Middle frontal gyrus (tissue), 1 donor: ENCODE data around the gene ENGASE.

Experiments
- DNase-seq: peaks from one replicate; pipeline ENCODE4 v3.0.0-alpha.2; 2015; ENCODE audit warnings: low spot score; ENCODE audit errors: extremely low spot score

ENGASE gene

DNA sequence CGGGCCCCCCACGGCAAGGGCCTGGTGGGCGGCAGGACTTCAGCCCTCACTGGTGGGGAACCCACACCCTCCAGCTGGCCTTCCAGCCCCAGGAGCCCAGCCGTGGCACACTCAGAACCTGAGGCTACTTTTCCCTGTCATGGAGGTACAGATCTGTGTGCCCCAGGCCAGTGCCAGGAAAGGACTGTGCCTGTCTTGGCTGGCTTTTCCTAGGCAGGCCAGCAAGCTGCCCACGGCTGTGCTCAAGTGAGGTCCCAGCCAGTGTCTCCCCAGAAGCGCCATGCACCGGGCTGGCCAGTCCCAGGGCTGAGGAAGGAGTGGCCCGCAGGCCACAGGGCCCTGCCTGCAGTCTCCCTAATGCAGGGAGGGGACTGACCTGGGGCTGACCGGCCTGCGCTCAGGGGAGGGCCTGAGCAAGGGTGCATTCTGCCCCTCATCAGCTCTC is 16.6 kb downstream of the ENGASE start:
- DNase-seq = no peak

DNA sequence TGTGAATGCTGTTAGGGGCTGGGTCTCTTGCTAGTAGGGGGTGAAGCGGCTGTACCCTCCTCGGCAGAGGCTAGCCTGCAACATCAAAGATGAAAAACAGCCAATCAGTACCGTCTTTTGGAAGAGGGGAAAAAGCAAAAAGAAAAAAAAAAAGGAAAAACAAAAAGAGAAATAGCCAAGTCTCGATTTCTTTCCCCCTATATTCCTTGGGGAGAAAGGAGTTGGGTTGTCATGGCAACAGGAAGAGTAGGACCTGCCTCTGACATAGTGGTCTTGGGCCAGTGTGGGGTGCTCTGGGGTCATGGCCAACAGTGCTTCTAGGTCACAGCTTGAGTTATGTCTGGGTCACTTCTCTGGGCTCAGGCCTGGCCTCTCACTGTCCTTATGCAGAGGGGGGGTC is 17.9 kb downstream of the ENGASE start:
- DNase-seq = no peak

DNA sequence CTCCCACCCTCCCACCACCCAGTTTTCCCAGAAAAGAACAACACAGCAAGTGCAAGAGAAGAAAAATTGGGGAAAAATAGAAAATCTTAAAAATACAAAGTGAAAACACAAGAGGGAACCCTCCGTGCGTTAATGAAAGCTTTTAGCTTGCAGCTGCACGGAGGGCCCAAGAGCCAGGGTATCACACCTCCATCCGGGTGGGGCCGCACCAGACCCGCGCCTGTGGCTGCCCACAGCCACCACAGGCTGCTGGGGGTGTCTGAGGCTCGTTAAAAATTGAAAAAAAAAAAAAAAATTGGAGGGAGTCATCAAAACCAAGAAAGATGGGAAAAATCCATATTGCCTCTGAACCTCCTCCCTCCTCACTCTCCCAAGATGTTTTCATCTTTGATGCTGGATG is 18.6 kb downstream of the ENGASE start:
- DNase-seq = no peak

DNA sequence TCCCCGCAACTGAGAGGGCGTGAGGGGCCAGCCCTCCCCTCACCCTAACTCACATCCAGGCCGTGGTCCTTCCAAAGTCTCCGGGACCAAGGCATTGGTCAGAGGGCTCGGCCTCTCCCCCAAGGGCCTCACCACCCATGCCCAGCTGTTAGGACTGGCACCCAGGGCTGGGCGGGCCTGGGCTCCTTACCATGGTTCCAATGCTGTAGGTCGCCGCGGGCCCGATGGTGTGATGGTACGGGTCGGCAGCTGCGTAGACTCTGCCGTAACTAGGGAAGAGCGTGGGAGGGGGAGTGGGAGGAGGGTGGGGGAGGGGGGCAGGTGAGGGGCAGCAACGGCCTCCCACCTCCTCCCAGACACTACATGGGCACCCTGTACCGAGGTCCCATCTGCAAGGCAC is 19.6 kb downstream of the ENGASE start:
- DNase-seq = no peak

DNA sequence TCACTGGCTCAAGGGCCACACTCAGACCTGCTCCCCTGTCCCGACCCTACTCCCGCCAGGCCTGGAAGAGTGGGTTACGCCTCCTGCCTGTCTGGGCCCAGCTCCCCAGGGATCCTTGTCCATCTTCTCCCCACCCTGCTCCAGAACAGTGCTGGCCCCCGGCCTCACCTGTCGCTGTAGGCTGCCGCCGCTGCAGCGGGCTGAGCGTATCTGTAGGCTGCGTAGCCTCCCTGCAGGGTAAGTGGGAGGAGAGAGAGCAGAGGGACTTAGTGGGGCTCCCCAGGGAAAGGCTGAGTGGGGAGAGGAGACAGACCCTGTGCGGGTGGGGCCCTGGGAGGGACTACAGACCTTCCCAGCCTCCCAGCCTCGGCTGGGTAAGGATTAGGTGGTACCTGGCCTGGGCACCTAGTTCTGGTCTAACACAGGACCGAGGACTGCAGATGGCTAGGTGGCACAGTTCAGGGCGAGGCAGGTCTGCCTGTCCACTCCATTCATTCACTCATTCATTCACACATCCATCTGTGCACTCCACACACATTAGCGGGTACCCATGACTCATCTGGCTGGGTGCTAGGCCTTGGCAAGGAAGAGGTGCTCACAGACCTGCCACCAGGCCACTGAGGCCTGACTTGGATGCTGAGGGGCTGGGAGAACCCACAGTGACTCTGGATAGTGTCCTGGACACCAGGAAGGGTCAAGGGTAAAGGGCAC is 20.9 kb downstream of the ENGASE start:
- no peak for DNase-seq

DNA sequence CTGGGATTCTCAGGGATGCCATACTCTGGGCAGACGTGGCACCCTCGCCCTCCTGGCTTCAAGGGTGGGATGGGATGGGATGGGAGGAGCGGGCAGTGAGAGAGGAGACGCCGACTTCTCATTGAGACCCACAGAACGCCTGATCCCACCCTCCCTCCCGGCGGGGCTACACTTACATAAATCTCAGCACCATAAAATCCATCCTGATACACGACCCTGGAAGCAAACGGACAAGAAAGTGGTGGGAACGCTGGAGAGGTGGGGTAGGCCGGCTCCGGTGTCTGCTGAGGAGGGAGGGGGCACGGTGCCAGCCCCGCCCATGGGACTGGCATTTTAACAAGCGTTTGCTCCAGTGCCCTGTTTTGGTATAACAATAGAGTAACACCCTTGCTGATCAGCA is 21.9 kb downstream of the ENGASE start:
- DNase-seq = no peak

DNA sequence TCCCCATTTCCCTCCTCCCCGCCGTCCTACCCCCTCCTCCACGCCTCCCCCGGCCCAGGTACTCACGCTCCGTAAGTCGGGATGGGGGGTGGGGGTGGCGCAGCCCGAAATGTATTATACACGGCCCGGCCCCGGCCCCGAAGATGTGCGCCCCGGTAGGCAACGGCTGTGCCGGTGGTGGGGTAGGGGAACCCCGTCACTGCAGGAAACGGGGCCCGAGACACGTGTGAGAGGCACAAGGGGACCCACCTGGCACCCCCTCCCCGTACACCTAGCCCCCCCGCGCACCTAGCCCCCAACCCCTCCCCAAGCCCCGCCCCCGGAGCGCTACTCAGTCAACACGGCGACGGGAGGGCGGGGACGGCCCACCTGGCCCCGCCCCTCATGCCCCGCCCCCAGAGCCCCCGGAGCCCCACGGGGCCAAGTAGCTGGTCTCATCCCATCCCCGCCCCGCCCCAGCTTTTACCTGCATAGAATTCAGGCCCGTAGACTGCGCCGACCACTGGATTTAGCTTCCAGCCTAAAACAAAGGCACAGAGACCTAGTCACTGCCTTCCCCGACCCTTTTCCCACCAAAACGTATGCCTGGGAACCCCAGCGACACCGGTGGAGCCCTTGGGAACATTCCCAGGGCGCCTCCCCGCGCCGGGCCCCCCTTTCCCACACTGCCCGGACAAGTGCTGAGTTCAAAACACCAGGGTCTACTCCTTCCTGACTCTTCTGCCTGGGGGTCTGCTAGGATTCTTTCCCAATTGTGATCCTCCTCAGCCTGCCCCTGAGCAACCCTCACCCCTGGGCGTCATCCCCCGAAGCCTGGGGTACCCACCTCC is 22.8 kb downstream of the ENGASE start:
- DNase-seq = no peak

DNA sequence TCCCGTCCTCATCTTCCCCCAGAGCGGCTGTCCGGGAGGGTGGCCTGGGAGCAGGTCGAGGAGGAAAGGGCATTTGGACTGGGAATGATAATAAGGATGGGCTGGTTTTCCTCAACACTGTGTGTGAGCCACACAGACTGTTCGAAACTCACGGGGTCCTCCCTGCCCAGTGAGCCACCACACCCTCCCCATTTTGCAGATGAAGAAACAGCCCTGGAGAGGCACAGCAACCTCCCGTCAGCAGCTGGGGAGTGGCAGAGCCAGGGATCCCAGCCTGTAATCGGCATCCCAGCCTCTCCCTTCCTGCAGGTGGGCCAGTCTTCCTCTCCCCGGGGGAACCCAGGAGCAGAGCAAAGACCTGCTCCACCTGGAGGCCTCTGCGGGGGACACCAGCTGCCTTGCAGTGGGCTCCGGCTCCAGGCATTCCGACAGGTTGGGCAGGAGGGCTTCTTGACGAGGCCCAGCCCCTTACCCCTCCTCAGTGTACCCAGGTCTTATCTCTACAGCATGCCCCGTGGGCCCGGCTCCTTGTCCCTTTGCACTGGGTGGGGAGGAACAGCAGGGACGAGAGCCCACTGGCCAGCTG is 23.8 kb downstream of the ENGASE start:
- no peak for DNase-seq

DNA sequence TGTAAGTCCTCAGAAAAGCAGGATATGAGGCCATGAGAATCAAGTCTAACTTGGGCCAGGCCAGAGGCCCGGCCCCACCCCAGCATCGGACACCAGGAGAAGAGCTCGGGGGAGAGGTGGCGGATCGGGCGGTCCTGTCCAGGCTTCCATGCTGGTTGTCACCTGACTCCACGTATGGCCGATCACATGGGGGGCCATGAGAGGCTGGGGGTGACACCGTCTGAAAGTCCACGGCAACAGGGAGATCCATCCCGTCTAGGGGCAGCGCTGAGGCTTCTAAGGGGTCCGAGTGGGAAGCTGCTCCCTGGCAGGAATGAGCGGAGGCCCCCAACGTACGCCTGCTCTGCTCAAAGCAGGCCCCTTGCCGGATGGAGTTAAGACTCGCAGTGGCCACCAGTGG is 25.8 kb downstream of the ENGASE start:
- no peak for DNase-seq

DNA sequence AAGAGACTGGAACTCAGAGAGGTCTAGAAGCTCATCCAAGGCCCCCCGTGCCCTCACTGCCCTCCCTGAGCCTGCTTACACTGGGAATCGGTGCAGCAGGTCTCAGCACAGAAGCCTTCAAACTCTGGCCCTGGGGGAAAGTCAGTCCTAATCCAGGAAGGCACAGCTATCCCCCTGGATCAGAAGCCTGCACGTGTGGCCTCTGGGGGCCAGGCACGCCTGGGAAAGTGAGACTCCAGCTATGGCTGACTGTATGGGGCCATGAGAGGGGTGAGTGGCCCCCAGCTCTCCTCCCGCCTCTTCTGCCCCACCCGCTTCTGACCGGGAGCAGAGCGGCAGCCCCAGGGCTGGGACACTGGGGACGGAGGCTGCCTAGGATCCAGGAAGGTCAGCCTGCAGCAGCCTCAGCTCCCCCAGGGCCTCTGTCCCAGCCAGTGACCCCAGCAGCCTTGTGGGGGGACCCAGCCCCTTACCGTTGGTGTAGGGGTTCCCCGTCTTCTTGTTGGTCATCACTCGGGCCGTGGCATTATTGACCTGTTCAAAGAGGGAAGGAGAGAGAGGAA is 26.6 kb downstream of the ENGASE start:
- no peak for DNase-seq

DNA sequence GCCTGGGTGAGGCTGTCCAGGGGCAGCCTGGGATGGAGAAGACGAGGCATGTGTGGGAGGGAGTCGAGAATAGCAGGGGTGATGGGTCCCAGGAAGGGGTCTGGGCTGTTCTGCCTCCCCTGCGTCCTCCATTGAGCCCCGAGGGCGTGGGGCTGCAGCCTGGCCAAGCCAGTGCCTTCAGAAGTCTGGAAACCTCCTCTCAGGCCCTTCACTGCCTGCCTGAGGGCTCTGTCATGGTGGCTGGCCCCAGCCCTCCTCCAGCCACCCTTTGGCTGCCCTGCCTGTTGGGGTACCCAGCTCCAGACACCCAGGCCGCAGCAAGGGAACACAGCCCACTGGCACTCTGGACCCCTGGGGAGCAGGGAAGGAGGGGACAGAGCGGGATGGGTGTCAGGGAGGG is 27.6 kb downstream of the ENGASE start:
- no peak for DNase-seq

DNA sequence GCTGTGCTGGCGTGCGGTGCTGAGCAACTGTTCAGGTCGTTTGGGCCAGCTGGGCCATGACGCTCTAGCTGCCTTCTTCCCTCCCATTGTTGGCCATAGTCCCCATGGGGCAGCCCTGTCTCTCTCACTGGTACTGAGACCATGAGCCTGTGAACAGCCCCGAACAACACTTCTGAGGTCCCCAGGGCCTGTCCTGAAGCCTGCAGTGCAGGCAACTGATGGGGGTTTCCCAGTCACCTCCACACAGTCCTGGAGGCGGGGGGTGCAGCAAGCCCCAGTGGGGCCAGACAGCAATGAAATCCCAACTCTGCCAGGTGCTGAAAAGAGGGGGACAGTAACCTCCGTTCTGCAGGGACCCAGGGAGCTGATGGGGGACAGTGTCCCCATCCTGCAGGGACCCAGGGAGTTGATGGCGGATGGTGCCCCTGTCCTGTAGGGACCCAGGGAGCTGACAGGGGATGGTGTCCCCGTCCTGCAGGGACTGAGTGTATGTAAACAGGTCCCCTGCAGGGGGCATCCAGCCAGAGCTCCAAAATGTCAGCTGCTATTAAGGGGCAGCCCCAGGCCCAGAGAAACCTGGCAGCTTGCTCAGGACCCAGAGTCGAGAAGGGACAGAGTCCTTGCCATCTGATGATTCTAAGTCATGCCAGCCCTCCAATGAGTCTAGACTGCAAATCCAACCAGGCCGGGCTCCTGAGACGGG is 30.4 kb downstream of the ENGASE start:
- no peak for DNase-seq

DNA sequence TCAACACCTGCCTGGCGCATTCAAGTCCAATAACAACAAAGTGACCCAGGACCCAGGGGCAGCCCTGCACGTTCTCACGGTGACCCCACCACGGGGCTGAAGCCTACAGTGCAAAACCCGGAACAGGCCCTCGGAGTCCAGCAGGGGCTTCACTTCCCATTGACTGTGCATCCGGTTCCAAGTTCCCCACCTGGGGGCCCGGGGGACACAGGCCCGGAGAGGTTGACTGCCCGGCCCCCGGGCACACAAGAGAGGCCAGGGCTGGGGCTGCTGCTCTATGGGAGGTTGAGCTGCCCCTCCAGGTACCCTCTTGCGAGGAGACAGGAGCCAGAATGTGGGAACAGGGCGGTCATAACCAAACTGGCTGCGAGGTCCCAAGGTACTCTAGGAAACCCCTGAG is 31.3 kb downstream of the ENGASE start:
- DNase-seq = no peak

DNA sequence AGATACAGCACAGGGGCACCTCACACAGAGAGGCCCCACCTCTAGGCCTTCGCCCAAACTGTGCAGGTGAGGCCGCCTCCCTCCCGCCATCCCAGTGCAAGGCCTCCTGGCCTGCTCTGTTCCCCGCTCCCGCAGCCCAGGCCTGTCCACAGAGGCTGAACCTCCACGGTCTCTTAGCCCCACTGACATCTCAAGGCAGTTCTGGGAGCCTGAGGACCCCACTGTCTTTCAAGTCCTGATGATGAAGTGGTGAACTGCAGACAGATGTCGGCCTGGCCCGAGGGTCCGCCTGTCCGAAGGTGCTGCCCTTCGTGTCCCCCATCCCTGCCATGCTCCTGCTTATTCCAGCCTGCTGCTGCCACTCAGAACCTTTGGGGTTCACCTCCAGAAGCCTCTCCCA is 32.3 kb downstream of the ENGASE start:
- no peak for DNase-seq

DNA sequence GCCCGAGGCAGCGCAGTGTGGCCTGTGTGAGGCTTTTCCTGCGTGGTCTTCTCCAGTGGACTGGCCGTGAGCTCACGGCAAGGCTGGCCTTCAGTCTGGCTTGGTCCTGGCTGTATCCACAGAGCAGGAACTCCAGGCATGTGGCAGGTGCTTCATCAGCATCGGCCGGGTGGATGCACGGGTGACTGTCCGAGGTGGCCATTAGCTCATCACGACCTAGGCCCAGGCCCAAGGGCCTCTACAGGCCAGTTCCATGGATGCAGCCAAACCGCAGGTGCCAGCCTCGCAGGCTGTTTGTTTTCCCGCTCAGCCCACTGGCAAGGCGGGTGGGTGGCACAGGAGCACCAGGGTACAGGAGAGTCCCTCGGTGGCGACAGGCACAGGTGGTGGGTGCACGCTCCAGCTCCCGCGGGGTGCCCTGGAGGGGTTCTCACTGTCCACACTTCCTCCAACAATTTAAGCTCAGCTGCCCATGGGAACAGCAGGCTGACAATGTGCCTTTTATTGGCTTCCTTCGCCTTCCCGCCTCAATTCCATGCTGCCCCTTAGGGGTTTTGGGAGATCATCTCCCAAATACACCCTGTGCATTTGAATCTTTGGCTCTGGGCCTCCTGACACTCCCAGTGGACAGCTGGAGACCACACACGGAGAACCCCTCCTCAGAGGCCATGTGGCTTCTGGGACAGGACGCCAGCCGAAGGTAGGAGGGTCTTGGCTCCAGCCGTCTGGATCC is 33.0 kb downstream of the ENGASE start:
- DNase-seq = no peak

DNA sequence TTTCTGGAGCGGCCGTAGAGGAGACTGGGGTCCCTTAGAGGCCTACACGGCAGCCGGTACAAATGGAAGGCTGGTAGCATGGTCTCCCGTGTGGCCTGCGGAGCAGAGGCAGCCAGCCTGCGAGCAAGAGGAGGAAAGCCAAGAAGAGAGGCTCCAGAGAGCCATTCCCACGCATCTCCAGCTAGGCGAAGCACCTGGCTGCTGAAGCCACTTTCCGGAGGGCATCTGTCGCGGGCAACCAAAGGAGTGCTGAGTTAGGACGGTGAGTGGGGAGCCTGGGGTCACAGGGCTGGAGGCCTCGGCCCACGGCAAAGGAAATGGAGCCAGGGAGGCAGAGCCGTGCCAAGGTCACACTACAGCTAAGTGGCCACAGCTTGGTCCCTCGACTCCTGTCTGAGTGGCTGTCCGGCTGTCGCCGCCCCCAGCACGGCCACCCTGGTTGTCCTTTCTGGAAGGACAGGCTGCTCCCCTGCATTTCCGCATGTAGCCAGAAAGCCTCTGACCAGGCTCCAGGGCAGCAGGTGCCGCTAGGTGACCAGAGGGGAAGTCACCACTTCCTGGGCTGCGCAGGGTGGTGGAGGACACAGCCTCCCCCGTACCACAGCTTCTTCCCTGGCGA is 33.7 kb downstream of the ENGASE start:
- no peak for DNase-seq

DNA sequence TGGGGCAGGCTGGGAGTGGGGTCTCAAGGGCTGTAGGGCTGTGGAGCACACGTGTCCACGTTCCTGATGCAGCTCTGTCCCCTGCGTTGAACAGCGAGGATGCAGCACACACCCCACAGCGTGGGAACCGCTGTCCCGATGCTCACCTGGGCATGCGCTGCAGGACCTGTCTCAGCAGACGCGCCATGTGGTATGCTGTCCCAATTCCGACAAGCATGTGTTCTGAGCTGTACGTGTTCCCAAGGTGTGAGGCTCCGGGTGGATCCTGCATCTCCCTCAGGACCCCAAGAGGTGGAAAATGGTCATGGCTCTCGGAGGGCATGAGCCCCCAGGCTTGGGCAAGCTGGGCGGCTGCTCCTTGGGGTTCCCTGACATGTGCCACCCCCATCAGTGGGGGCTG is 34.2 kb downstream of the ENGASE start:
- no peak for DNase-seq

DNA sequence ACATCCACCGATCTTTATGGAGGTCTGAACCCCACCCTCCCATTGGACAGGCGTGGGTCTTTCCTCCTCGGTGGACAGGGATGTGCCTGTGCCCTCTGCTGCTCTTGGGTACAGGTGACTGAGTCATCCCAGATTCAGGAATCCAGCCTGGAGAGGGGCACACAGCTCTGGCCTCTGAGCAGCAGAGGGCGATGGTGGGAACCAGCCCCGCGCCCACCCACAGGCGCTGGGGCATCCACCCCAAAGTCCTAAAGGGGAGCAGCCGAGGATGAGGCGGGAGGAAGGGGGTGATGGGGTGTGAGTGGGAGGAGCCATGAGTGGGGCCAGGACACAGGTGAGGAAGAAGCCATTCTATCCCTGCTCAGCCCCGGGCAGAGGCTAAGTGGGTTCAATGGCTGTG is 35.0 kb downstream of the ENGASE start:
- no peak for DNase-seq

DNA sequence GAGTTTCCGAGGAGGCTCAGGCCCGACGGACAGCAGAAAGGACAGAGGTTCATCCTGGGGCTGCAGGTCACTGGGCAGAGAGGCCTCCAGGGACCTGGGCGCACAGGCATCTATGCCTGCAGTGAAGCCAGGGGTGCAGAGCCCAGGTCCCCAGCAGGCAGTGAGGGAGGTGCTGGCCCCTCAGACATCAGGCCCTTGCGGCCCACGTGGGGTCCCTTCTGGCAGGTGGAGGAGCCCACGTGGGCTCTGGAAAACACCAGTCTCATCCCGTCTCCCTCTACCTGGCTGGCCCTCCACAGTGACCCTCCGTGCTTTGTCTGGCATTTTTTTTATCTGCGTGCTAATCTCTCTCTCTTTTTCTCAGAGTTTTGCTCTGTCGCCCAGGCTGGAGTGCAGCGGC is 36.5 kb downstream of the ENGASE start:
- no peak for DNase-seq

DNA sequence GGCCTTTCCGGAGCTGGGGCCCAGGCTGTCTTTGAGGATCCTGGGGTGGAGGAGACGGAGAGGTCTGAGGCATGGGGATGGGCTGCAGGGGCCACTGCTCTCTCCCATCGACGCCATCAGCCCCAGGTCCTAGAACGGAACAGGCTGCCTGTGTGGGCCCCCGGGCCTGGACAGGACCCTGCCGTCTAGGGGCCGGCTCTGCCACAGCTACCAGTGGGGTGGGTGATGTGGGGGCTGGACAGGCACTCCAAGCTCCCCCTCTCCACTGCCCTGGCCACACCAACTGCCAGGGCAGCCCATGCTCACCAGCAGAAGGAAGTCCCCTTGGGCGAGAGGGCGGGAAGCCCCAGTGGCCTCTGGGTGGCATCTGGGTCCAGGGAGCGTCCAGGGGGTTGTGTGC is 37.8 kb downstream of the ENGASE start:
- no peak for DNase-seq
